HepG2 (cell line): ENCODE measurements around the gene C5orf58. TPM values are rescaled to one million over a fixed set of nuclear protein-coding genes. Genes with fewer than 3 reads are reported as not detected.

Experiments used
- ATAC-seq: fragments of 200-7000 bp; cut with Tn5 transposase; 3 replicates; pipeline ENCODE4 v1.9.1; 2020; ENCODE audit warnings: mild to moderate bottlenecking, moderate library complexity
- BruUV-seq: library from RNA; stranded (reverse); fragments of 400-500 nt; replicated peaks from 2 replicates; lab custom pipeline; 2021; lab: Mats Ljungman, UMichigan
- CTCF ChIA-PET: fragments of 300-600 bp; formaldehyde crosslinking; extraction: SDS; loops from one replicate; lab custom pipeline; 2021; ENCODE audit warnings: low total read pairs, inconsistent platforms, low intra/inter-chr PET ratio; lab: Yijun Ruan, JAX
- POLR2A ChIA-PET: fragments of 350-600 bp; sonication (Branson Sonifier 250); formaldehyde crosslinking; loops from one replicate; lab custom pipeline; 2020; ENCODE audit warnings: antibody characterized with exemption, inconsistent platforms; lab: Yijun Ruan, JAX
- DNase-seq: peaks from one replicate; pipeline ENCODE4 v3.0.0-alpha.2; 2015; ENCODE audit warnings: low spot score
- FAIRE-seq: peaks from 3 replicates; lab custom pipeline; 2011; peaks lifted over from hg19 to GRCh38; lab: Jason Lieb, UNC
- H2AFZ ChIP-seq: one replicate; pipeline ENCODE4 v1.6.1; 2011; ENCODE audit warnings: low read length, inconsistent platforms
- H3K27ac ChIP-seq: fragments of 300-600 bp; 3 replicates; pipeline ENCODE4 v1.8.0; 2011; ENCODE audit warnings: mixed run types, mild to moderate bottlenecking, mixed read lengths, low read length, inconsistent platforms; ENCODE audit not compliant: insufficient read depth; ENCODE audit errors: extremely low read length
- H3K27me3 ChIP-seq, 2 experiments: fragments of 200-600 bp in 1 of 2; 2 replicates in 1 of 2; 3 replicates in 1 of 2; pipeline versions ENCODE4 v1.6.0 to v1.8.0; 2011; ENCODE audit warnings: low read length in 2 of 2, mild to moderate bottlenecking in 2 of 2, moderate library complexity in 2 of 2, inconsistent platforms in 1 of 2; ENCODE audit not compliant: insufficient read depth in 2 of 2, control insufficient read depth in 1 of 2
- H3K36me3 ChIP-seq, 2 experiments: fragments of 200-600 bp in 1 of 2; replicated peaks in 1 of 2; 2 replicates in 1 of 2; 3 replicates in 1 of 2; pipeline versions ENCODE4 v1.5.1 to v1.8.0; 2011; ENCODE audit warnings: low read length in 2 of 2, inconsistent platforms in 1 of 2; ENCODE audit not compliant: insufficient read depth in 2 of 2, control insufficient read depth in 1 of 2
- H3K4me1 ChIP-seq: 2 replicates; pipeline ENCODE4 v1.5.1; 2012; ENCODE audit warnings: low read length, inconsistent platforms; ENCODE audit not compliant: insufficient read depth
- H3K4me2 ChIP-seq: 2 replicates; pipeline ENCODE4 v1.6.0; 2011; ENCODE audit warnings: low read depth, low read length, inconsistent platforms
- H3K4me3 ChIP-seq, 3 experiments: fragments of 200-600 bp in 1 of 3; sonication (generic), shearing (Covaris generic) in 1 of 3; replicated peaks in 1 of 3; 2 replicates each; pipeline ENCODE4 v1.5.1; 2011 to 2016; ENCODE audit warnings: low read length in 3 of 3, inconsistent platforms in 2 of 3, low read depth in 2 of 3, mild to moderate bottlenecking in 2 of 3, control low read depth in 1 of 3, mixed read lengths in 1 of 3; ENCODE audit not compliant: insufficient read depth in 1 of 3
- H3K79me2 ChIP-seq: one replicate; pipeline ENCODE4 v1.6.1; 2011; ENCODE audit warnings: low read length, inconsistent platforms; ENCODE audit not compliant: insufficient read depth
- H3K9ac ChIP-seq: 2 replicates; pipeline ENCODE4 v1.6.0; 2011; ENCODE audit warnings: mild to moderate bottlenecking, low read depth, low read length, inconsistent platforms; ENCODE audit not compliant: insufficient read depth
- H3K9me3 ChIP-seq: 2 replicates; pipeline ENCODE4 v1.5.1; 2012; ENCODE audit warnings: mild to moderate bottlenecking, low read length
- H4K20me1 ChIP-seq: 2 replicates; pipeline ENCODE4 v1.6.0; 2011; ENCODE audit warnings: inconsistent platforms, mild to moderate bottlenecking, low read length, moderate library complexity; ENCODE audit not compliant: insufficient read depth
- AGO1 ChIP-seq: fragments of 200-400 bp; formaldehyde crosslinking; IDR thresholded peaks from 2 replicates; pipeline ENCODE4 v1.6.1; 2017; ENCODE audit warnings: mild to moderate bottlenecking, low read depth, low read length, moderate library complexity; ENCODE audit not compliant: poor library complexity, severe bottlenecking
- ATM ChIP-seq: fragments of 450-650 bp; IDR thresholded peaks from 2 replicates; pipeline ENCODE4 v1.7.1; 2017; ENCODE audit warnings: mild to moderate bottlenecking, borderline replicate concordance
- BRCA1 ChIP-seq: sonication (generic); formaldehyde crosslinking; IDR thresholded peaks from 2 replicates; pipeline ENCODE4 v1.4.0; 2020; ENCODE audit warnings: missing genetic modification reagents
- CEBPB ChIP-seq: IDR thresholded peaks from 2 replicates; pipeline ENCODE4 v1.6.1; 2011; ENCODE audit warnings: low read depth, low read length, improper control_type of control experiment, borderline replicate concordance
- FOXM1 ChIP-seq: sonication (generic); formaldehyde crosslinking; IDR thresholded peaks from 2 replicates; pipeline ENCODE4 v1.5.0; 2020; ENCODE audit warnings: missing genetic modification reagents
- POLR2AphosphoS5 ChIP-seq: IDR thresholded peaks from 2 replicates; pipeline ENCODE4 v1.6.1; 2012; ENCODE audit warnings: low read depth, low read length
- RBAK ChIP-seq: sonication (generic); formaldehyde crosslinking; IDR thresholded peaks from 2 replicates; pipeline ENCODE4 v1.5.1; 2020; ENCODE audit warnings: mild to moderate bottlenecking, missing genetic modification reagents
- SOX6 ChIP-seq, 2 experiments: fragments of 450-650 bp in 1 of 2; sonication (generic) in 1 of 2; formaldehyde crosslinking in 1 of 2; IDR thresholded peaks; 2 replicates each; pipeline versions ENCODE4 v1.4.0 to v1.6.1; 2017 to 2020; ENCODE audit warnings: antibody characterized with exemption in 1 of 2, mild to moderate bottlenecking in 1 of 2, missing genetic modification reagents in 1 of 2
- SP4 ChIP-seq: sonication (generic); formaldehyde crosslinking; IDR thresholded peaks from 2 replicates; pipeline ENCODE4 v1.8.1; 2023; ENCODE audit warnings: mild to moderate bottlenecking, missing genetic modification reagents
- ZBTB21 ChIP-seq: sonication (generic); formaldehyde crosslinking; IDR thresholded peaks from 2 replicates; pipeline ENCODE4 v1.4.0; 2020; ENCODE audit warnings: missing genetic modification reagents
- ZC3H13 ChIP-seq: sonication (generic); formaldehyde crosslinking; IDR thresholded peaks from 2 replicates; pipeline ENCODE4 v1.8.1; 2023; ENCODE audit warnings: mild to moderate bottlenecking, missing genetic modification reagents, moderate library complexity
- ZFP82 ChIP-seq: sonication (generic); formaldehyde crosslinking; IDR thresholded peaks from 2 replicates; pipeline ENCODE4 v1.5.1; 2020; ENCODE audit warnings: mild to moderate bottlenecking, missing genetic modification reagents, borderline replicate concordance
- ZNF549 ChIP-seq: sonication (generic); formaldehyde crosslinking; IDR thresholded peaks from 2 replicates; pipeline ENCODE4 v1.5.0; 2020; ENCODE audit warnings: missing genetic modification reagents
- ZSCAN25 ChIP-seq: sonication (generic); formaldehyde crosslinking; IDR thresholded peaks from 2 replicates; pipeline ENCODE4 v1.8.0; 2022; ENCODE audit warnings: mild to moderate bottlenecking, missing genetic modification reagents
- in situ Hi-C: cut with HindIII; loops from 2 replicates; pipeline ENCODE4 v1.10.0; 2017; ENCODE audit warnings: low pct_unique_long_range_greater_than_20kb; ENCODE audit not compliant: extremely low pct_ligation_motif_present
- intact Hi-C: fragments of 100-400 bp; cut with micrococcal nuclease; formaldehyde crosslinking; loops from one replicate; pipeline ENCODE4 v1.10.0; 2022; ENCODE audit not compliant: unreplicated experiment
- polyA plus RNA-seq, 8 experiments: library from polyadenylated mRNA; depleted of rRNA in 3 of 8; stranded (reverse) in 7 of 8; unstranded in 1 of 8; fragments of >200 nt; fragmentation: Illumina TruSeq in 4 of 8; extraction: Trizol in 4 of 8; gene quantifications; 2 replicates each; pipeline versions ENCODE4 v1.2.1 to v1.2.3, GENCODE V29; 2011 to 2016; ENCODE audit warnings: low read depth in 4 of 8, missing spikeins in 1 of 8, mixed read lengths in 1 of 8; ENCODE audit not compliant: insufficient read depth in 1 of 8
- total RNA-seq, 5 experiments: library from RNA; depleted of rRNA; stranded (reverse); fragments of >200 nt; fragmentation: Illumina TruSeq; extraction: Trizol; gene quantifications; 2 replicates each; pipeline ENCODE4 v1.2.3, GENCODE V29; 2016; ENCODE audit warnings: low read depth in 1 of 5
- TF ChIP-seq, protein P1 (sequence below): sonication (generic); formaldehyde crosslinking; IDR thresholded peaks from 2 replicates; pipeline ENCODE4 v1.4.0; 2020; ENCODE audit warnings: missing genetic modification reagents, mild to moderate bottlenecking, borderline replicate concordance
- TF ChIP-seq, protein P2 (sequence below): IDR thresholded peaks from 2 replicates; pipeline ENCODE4 v1.6.1; 2016; ENCODE audit warnings: low read depth, missing genetic modification reagents, missing compliant biosample characterization
- TF ChIP-seq, protein P3 (sequence below): IDR thresholded peaks from 2 replicates; pipeline ENCODE4 v1.6.1; 2016; ENCODE audit warnings: low read depth, control low read depth

The C5orf58 gene
- total and polyA plus RNA-seq, 2 of the 13 experiments (the other 11 are each of a cell fraction or from before 2014, with no cell fraction given) = not detected

DNA sequence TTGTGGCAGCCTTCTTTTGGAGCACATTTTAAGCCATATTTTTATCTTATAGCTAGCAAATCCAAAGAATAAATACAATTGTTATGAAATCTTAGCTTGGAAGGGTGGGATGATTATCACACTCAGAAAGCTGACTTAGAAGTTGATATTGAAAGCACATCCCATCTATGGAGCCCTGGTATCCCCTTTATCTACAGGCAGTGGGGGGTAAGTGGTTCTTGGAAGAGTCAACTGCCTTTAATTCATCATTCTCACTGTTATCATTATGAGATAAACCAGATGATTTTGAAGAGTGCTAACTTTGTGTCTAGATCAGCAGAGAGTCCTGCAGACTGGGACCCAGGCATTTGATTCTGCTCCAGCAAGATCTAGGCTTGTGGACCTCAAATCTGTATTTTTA is 61.8 kb downstream of the C5orf58 start:
- in situ Hi-C loops (no loop called here), intact Hi-C loops (no loop called here)
- BruUV-seq = no TSS peak
- H3K79me2 ChIP-seq = no peaks in the 10 kb centered on the region
- ChIA-PET CTCF (no interaction called here), POLR2A (no interaction called here)
- no peak for ATAC-seq
- FAIRE-seq = no peak
- H3K4me2 ChIP-seq = no peak overlapping the region
- no peaks in the 10 kb centered on the region for H3K36me3 ChIP-seq
- peaks cover 0 to 11% of the 10 kb centered on the region in 2 experiments; a peak in 1 of 5 replicates for H3K27me3 ChIP-seq
- H4K20me1 ChIP-seq = no peaks in the 10 kb centered on the region
- H3K9me3 ChIP-seq = peaks cover 9% of the 10 kb centered on the region
- H3K9ac ChIP-seq = no peak overlapping the region
- H3K27ac ChIP-seq = no peak overlapping the region
- H2AFZ ChIP-seq = no peak overlapping the region
- DNase-seq = no peak
- H3K4me3 ChIP-seq = no peak overlapping the region
- no peaks in the 10 kb centered on the region for H3K4me1 ChIP-seq
- no peak for TF ChIP-seq SP4 (CRISPR knock-in tag)
- TF ChIP-seq FOXM1 (CRISPR knock-in tag) = no peak
- TF ChIP-seq, protein P1, sequence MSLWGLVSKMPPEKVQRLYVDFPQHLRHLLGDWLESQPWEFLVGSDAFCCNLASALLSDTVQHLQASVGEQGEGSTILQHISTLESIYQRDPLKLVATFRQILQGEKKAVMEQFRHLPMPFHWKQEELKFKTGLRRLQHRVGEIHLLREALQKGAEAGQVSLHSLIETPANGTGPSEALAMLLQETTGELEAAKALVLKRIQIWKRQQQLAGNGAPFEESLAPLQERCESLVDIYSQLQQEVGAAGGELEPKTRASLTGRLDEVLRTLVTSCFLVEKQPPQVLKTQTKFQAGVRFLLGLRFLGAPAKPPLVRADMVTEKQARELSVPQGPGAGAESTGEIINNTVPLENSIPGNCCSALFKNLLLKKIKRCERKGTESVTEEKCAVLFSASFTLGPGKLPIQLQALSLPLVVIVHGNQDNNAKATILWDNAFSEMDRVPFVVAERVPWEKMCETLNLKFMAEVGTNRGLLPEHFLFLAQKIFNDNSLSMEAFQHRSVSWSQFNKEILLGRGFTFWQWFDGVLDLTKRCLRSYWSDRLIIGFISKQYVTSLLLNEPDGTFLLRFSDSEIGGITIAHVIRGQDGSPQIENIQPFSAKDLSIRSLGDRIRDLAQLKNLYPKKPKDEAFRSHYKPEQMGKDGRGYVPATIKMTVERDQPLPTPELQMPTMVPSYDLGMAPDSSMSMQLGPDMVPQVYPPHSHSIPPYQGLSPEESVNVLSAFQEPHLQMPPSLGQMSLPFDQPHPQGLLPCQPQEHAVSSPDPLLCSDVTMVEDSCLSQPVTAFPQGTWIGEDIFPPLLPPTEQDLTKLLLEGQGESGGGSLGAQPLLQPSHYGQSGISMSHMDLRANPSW (CRISPR knock-in tag) = no peak
- TF ChIP-seq POLR2AphosphoS5 = no peak
- TF ChIP-seq, protein P2, sequence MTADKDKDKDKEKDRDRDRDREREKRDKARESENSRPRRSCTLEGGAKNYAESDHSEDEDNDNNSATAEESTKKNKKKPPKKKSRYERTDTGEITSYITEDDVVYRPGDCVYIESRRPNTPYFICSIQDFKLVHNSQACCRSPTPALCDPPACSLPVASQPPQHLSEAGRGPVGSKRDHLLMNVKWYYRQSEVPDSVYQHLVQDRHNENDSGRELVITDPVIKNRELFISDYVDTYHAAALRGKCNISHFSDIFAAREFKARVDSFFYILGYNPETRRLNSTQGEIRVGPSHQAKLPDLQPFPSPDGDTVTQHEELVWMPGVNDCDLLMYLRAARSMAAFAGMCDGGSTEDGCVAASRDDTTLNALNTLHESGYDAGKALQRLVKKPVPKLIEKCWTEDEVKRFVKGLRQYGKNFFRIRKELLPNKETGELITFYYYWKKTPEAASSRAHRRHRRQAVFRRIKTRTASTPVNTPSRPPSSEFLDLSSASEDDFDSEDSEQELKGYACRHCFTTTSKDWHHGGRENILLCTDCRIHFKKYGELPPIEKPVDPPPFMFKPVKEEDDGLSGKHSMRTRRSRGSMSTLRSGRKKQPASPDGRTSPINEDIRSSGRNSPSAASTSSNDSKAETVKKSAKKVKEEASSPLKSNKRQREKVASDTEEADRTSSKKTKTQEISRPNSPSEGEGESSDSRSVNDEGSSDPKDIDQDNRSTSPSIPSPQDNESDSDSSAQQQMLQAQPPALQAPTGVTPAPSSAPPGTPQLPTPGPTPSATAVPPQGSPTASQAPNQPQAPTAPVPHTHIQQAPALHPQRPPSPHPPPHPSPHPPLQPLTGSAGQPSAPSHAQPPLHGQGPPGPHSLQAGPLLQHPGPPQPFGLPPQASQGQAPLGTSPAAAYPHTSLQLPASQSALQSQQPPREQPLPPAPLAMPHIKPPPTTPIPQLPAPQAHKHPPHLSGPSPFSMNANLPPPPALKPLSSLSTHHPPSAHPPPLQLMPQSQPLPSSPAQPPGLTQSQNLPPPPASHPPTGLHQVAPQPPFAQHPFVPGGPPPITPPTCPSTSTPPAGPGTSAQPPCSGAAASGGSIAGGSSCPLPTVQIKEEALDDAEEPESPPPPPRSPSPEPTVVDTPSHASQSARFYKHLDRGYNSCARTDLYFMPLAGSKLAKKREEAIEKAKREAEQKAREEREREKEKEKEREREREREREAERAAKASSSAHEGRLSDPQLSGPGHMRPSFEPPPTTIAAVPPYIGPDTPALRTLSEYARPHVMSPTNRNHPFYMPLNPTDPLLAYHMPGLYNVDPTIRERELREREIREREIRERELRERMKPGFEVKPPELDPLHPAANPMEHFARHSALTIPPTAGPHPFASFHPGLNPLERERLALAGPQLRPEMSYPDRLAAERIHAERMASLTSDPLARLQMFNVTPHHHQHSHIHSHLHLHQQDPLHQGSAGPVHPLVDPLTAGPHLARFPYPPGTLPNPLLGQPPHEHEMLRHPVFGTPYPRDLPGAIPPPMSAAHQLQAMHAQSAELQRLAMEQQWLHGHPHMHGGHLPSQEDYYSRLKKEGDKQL = no peak
- TF ChIP-seq BRCA1 (CRISPR knock-in tag) = no peak
- no peak for TF ChIP-seq ZSCAN25
- TF ChIP-seq ZNF549 (CRISPR knock-in tag) = no peak
- TF ChIP-seq AGO1 = no peak
- TF ChIP-seq, protein P3, sequence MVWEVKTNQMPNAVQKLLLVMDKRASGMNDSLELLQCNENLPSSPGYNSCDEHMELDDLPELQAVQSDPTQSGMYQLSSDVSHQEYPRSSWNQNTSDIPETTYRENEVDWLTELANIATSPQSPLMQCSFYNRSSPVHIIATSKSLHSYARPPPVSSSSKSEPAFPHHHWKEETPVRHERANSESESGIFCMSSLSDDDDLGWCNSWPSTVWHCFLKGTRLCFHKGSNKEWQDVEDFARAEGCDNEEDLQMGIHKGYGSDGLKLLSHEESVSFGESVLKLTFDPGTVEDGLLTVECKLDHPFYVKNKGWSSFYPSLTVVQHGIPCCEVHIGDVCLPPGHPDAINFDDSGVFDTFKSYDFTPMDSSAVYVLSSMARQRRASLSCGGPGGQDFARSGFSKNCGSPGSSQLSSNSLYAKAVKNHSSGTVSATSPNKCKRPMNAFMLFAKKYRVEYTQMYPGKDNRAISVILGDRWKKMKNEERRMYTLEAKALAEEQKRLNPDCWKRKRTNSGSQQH (CRISPR knock-in tag) = no peak
- no peak for TF ChIP-seq ZFP82
- TF ChIP-seq SOX6 (IDR thresholded peaks at IDR 0.05) = no peak
- no peak for TF ChIP-seq SOX6 (CRISPR knock-in tag; IDR thresholded peaks at IDR 0.05)
- no peak for TF ChIP-seq ATM
- TF ChIP-seq ZBTB21 (CRISPR knock-in tag) = no peak
- no peak for TF ChIP-seq RBAK (CRISPR knock-in tag)
- TF ChIP-seq CEBPB = no peak
- TF ChIP-seq ZC3H13 (CRISPR knock-in tag) = no peak
